Pancreas (tissue), 10 donors: ENCODE data around the gene USHBP1. TPM values are rescaled to one million over a fixed set of nuclear protein-coding genes. Genes with fewer than 3 reads are reported as not detected.

Experiments used
- ATAC-seq, 4 donors: fragments of 200-7000 bp; cut with Tn5 transposase; one replicate each; pipeline versions ENCODE4 v1.8.0 to v1.9.1; 2020; ENCODE audit warnings: mild to moderate bottlenecking in 4 of 4, moderate library complexity in 4 of 4
- DNase-seq, 6 donors: peaks; one replicate each; pipeline ENCODE4 v3.0.0-alpha.2; 2020
- FAIRE-seq: peaks from 2 replicates; lab custom pipeline; 2012; peaks lifted over from hg19 to GRCh38; lab: Jason Lieb, UNC
- H3K27ac ChIP-seq, 4 donors: fragments of 200-600 bp; sonication (generic); 1 replicate in 3 of 4; 2 replicates in 1 of 4; pipeline versions ENCODE4 v1.5.0 to v1.8.0; 2020
- H3K27me3 ChIP-seq, 4 donors: fragments of 200-600 bp; one replicate each; pipeline ENCODE4 v1.8.0; 2021
- H3K36me3 ChIP-seq, 3 donors: fragments of 200-600 bp; sonication (generic) in 1 of 3; one replicate each; pipeline versions ENCODE4 v1.5.0 to v1.8.0; 2020 to 2021
- H3K4me1 ChIP-seq, 3 donors: fragments of 200-600 bp; one replicate each; pipeline ENCODE4 v1.8.0; 2021
- H3K4me3 ChIP-seq, 4 donors: fragments of 200-600 bp; sonication (generic) in 2 of 4; one replicate each; pipeline versions ENCODE4 v1.5.0 to v1.8.0; 2020 to 2021
- H3K9me3 ChIP-seq, 4 donors: fragments of 200-600 bp; one replicate each; pipeline ENCODE4 v1.8.0; 2021
- WGBS, 2 donors: extraction: QIAGEN DNeasy Blood & Tissue Kit; methylation state at CpG; one replicate each; pipeline ENCODE4 v1.1.7; 2013; 5-methylcytosine and 5-hydroxymethylcytosine counted together
- intact Hi-C, 3 donors: fragments of 100-400 bp; cut with DNase I; formaldehyde crosslinking; loops; one replicate each; pipeline versions ENCODE4 v1.11.1 to v1.14.2; 2022
- polyA plus RNA-seq, 2 donors: library from polyadenylated mRNA; stranded (reverse); fragments of 200-250 nt; gene quantifications; one replicate each; pipeline ENCODE4 v1.2.3, GENCODE V29; 2013
- total RNA-seq, 6 donors: library from RNA; stranded (reverse); fragmentation: NEBNext Ultra II Directional in 4 of 6; extraction: Animal tissue kit (Norgen Biotek cat#: 25700) in 4 of 6; gene quantifications; one replicate each; pipeline versions ENCODE4 v1.2.1 to v1.2.4, GENCODE V29; 2021 to 2023
- TF ChIP-seq, protein P1 (sequence below), 4 donors: fragments of 200-600 bp; sonication (generic) in 3 of 4; IDR thresholded peaks; one replicate each; pipeline versions ENCODE4 v1.5.0 to v1.8.0; 2021; ENCODE audit warnings: antibody characterized with exemption in 4 of 4
- donor health status: healthy with polysubstance abuse.
- donor health status: DM: no; HTN: no; CAD: no; lungs with moderate emphysema.
- donor health status: DM: no; HTN: no; CAD: no.
- donor health status: control.
- donor health status: control.
- donor health status: Bipolar disorder and iron deficiency.
- donor health status: DM: yes; HTN: yes; CAD: no.
- donor health status: DM: no; HTN: no; CAD: no.
- donor health status: DM: no; HTN: no; CAD: no.
- donor health status: DM: yes; HTN: yes; CAD: no.

The USHBP1 gene
- total and polyA plus RNA-seq, 8 donors, result 1.2 to 11.1 (median 2.1) TPM

DNA sequence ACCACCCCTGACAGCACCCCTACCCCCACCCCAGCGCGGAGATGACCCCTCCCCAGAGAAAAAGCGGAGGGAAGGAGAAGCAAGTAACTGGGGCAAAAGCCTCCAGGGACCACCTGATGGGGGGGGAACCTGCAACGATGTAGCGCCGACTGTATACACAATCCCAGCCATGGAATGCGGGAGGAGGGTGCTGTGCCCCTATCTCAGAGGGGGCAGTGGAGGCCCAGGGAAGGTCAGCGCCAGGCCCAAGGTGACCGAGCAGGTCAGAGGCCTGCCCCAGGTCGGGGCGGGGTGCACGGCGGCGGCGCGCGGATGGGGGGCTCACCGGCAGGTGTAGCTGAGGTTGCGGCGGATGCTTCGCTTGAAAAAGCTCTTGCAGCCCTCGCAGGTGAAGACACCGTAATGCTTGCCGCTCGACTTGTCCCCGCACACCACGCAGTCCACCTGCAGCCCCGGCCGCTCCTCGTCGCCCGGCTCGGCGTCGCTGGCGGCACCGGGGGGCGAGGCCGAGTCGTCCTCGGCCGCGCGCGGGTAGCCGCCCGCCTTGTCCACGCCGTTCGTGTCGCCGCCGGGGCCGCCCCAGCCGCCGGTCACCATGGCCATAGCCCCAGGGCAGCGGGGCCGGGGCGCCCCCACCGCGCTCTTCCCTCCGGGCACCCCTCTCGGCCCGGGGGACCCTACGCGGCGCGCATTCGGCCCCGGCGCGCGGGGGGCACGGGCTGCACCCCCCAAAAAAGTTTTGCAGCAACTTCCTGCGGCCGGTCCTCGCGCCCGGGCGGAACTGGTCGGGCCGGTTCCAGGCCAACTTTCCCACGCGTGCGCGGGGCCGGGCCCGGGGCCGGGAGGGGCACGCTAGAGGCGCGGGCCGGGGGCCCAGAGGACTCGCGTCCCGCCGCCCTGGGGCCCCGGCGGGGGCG is 19.7 kb downstream of the USHBP1 start:
- DNase-seq, result peak; percentile 51 to 88 (median 76)
- no peak for ATAC-seq
- TF ChIP-seq, protein P1, sequence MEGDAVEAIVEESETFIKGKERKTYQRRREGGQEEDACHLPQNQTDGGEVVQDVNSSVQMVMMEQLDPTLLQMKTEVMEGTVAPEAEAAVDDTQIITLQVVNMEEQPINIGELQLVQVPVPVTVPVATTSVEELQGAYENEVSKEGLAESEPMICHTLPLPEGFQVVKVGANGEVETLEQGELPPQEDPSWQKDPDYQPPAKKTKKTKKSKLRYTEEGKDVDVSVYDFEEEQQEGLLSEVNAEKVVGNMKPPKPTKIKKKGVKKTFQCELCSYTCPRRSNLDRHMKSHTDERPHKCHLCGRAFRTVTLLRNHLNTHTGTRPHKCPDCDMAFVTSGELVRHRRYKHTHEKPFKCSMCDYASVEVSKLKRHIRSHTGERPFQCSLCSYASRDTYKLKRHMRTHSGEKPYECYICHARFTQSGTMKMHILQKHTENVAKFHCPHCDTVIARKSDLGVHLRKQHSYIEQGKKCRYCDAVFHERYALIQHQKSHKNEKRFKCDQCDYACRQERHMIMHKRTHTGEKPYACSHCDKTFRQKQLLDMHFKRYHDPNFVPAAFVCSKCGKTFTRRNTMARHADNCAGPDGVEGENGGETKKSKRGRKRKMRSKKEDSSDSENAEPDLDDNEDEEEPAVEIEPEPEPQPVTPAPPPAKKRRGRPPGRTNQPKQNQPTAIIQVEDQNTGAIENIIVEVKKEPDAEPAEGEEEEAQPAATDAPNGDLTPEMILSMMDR (IDR thresholded peaks at IDR 0.05), result no peak
- intact Hi-C loops, result no loop called here
- WGBS, 2 donors, result 0 to 1% methylated on average over 40 to 100 of the region's 100 CpGs
- Histone ChIP-seq H3K27ac (peak overlapping the region; percentile 53 to 83 (median 76)), H3K4me3 (peak overlapping the region; percentile 74 to 88 (median 82)), H3K36me3 (no peaks in the 10 kb centered on the region), H3K4me1 (peaks cover 26 to 39% (median 36%) of the 10 kb centered on the region in 3 donors), H3K9me3 (no peaks in the 10 kb centered on the region), H3K27me3 (no peaks in the 10 kb centered on the region)
- no peak for FAIRE-seq

- ATAC-seq (peak; percentile 26 to 35 (median 34)), DNase-seq (peak; percentile 61 to 86 (median 70)), FAIRE-seq (no peak)
- H3K27ac ChIP-seq, result peak overlapping the region; percentile 53 to 83 (median 76)
- H3K4me1 ChIP-seq, result peaks cover 27 to 37% (median 34%) of the 10 kb centered on the region in 3 donors
- no peaks in the 10 kb centered on the region for H3K36me3 ChIP-seq
- intact Hi-C loops, result no loop called here
- no peaks in the 10 kb centered on the region for H3K27me3 ChIP-seq
- H3K9me3 ChIP-seq, result no peaks in the 10 kb centered on the region
- 1 to 5% methylated on average over 52 of the region's 52 CpGs for WGBS, 2 donors
- TF ChIP-seq, protein P1 (IDR thresholded peaks at IDR 0.05), result no peak
- peak overlapping the region; percentile 74 to 88 (median 82) for H3K4me3 ChIP-seq
Observed at GRCh38 chr19:17243830-17244617, 20.5 kb downstream of the USHBP1 start.

- intact Hi-C loops, result no loop called here
- H3K4me1 ChIP-seq, result peaks cover 27 to 32% (median 27%) of the 10 kb centered on the region in 3 donors
- H3K27ac ChIP-seq, result peak overlapping the region; percentile 53 to 83 (median 76)
- peak overlapping the region; percentile 74 to 88 (median 82) for H3K4me3 ChIP-seq
- TF ChIP-seq, protein P1 (IDR thresholded peaks at IDR 0.05), result no peak
- peak in 1 of 4 donors; percentile 4 for ATAC-seq
- no peak for FAIRE-seq
- 16 to 20% methylated on average over 8 of the region's 8 CpGs for WGBS, 2 donors
- H3K27me3 ChIP-seq, result no peaks in the 10 kb centered on the region
- H3K9me3 ChIP-seq, result no peaks in the 10 kb centered on the region
- peaks cover 0 to 3% (median 0%) of the 10 kb centered on the region in 3 donors for H3K36me3 ChIP-seq
- DNase-seq, result peak in 4 of 6 donors; percentile 45 to 81 (median 55)
Observed at GRCh38 chr19:17243211-17243829, 21.2 kb downstream of the USHBP1 start.

DNA sequence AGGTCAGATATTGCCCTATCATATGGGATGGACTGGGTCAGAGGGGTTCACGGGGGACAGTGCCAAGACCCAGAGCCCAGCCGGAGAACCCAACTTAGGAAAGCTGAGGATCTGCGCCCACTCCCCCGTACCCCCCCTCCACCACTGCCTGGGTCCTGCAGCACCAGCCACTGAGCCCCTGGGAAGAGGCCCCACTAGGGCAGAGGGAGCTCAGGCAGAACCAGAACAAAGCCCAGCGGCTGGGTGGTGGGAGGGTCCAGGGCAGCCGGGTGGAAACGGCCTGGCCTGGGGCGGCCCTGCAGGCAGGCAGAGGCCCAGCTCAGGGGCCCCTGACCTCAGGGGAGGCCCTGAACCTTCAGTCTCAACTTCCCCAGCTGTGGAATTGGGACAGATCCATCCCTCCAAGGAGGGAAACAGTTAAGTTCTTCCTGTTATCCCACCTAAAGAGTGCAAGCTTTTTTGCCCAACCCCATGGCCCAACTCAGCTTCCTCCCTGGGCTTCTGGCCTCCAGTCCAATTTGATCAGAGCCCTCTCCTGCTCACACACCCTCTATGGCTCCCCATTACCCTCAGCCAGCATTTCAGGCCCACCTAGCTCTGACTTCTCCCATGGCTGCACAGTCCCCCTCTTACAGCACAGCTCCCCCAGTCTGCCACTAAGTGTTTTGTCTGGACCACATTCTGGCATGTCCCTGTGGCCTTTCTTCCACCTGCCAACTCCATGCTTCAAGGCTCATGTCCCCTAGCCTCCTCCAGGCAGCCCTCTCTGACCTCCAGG is 21.9 kb downstream of the USHBP1 start:
- H3K4me3 ChIP-seq, result peak overlapping the region in 1 of 4 donors; percentile 83
- TF ChIP-seq, protein P1 (IDR thresholded peaks at IDR 0.05), result no peak
- intact Hi-C loops, result no loop called here

More for the DNA sequence above, 21.9 kb downstream of the USHBP1 start:
- Histone ChIP-seq H3K36me3 (peaks cover 0 to 8% (median 0%) of the 10 kb centered on the region in 3 donors), H3K27me3 (no peaks in the 10 kb centered on the region), H3K27ac (peak overlapping the region in 1 of 4 donors; percentile 83), H3K4me1 (peaks cover 20 to 25% (median 21%) of the 10 kb centered on the region in 3 donors), H3K9me3 (no peaks in the 10 kb centered on the region)
- DNase-seq (no peak), FAIRE-seq (no peak), ATAC-seq (no peak)
- 44 to 68% methylated on average over 7 to 8 of the region's 8 CpGs for WGBS, 2 donors
